ENCODE results near the gene PLEK2.

DNA sequence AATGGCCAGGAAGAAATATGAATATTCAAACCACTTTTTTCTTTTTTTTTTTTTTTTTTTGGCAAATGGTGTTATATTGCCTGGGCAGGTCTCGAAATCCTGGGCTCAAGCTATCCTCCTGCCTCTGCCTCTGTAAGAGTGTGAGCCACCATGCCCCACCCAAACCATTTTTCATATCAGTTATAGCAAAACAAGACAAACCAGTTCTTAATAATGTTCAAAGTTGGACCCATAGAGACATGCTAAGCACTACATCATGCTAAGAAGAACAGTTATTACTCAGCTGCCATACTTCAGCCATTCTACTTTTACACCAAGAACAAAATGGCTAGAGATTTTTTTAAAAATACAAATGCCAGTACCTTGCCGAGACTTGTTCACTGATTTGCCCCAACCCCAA, 26.3 kb downstream of the PLEK2 start:
- TF ChIP-seq, protein P1, sequence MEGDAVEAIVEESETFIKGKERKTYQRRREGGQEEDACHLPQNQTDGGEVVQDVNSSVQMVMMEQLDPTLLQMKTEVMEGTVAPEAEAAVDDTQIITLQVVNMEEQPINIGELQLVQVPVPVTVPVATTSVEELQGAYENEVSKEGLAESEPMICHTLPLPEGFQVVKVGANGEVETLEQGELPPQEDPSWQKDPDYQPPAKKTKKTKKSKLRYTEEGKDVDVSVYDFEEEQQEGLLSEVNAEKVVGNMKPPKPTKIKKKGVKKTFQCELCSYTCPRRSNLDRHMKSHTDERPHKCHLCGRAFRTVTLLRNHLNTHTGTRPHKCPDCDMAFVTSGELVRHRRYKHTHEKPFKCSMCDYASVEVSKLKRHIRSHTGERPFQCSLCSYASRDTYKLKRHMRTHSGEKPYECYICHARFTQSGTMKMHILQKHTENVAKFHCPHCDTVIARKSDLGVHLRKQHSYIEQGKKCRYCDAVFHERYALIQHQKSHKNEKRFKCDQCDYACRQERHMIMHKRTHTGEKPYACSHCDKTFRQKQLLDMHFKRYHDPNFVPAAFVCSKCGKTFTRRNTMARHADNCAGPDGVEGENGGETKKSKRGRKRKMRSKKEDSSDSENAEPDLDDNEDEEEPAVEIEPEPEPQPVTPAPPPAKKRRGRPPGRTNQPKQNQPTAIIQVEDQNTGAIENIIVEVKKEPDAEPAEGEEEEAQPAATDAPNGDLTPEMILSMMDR (IDR thresholded peaks at IDR 0.05) = no peak
- TF ChIP-seq POLR2A (IDR thresholded peaks at IDR 0.05) = no peak
